K562 (cell line): ENCODE measurements around the gene HNRNPA2B1. TPM values are rescaled to one million over a fixed set of nuclear protein-coding genes. Genes with fewer than 3 reads are reported as not detected.
A peak's percentile ranks its signal among the peaks of the same experiment; 100 is the strongest.

Experiments
- ATAC-seq: fragments of 200-7000 bp; cut with Tn5 transposase; 3 replicates; pipeline ENCODE4 v1.9.1; 2020; ENCODE audit warnings: moderate library complexity
- BruUV-seq: library from RNA; stranded (reverse); fragments of 400-500 nt; replicated peaks from 2 replicates; lab custom pipeline; 2021; lab: Mats Ljungman, UMichigan
- CTCF ChIA-PET: fragments of 300-600 bp; formaldehyde crosslinking; extraction: SDS; loops from one replicate; lab custom pipeline; 2021; ENCODE audit warnings: low intra/inter-chr PET ratio; lab: Yijun Ruan, JAX
- POLR2A ChIA-PET: fragments of 300-600, 350-650 bp; sonication (Branson Sonifier 250); formaldehyde crosslinking; extraction: SDS; loops from one replicate; lab custom pipeline; 2021; ENCODE audit warnings: antibody characterized with exemption, inconsistent platforms; lab: Yijun Ruan, JAX
- DNase-seq, 4 experiments: peaks; one replicate each; pipeline versions ENCODE4 v3.0.0 to v3.0.0-alpha.2; 2011 to 2018; ENCODE audit warnings: low spot score in 3 of 4, mixed read lengths in 3 of 4; ENCODE audit errors: extremely low read depth in 1 of 4
- FAIRE-seq: peaks from 2 replicates; lab custom pipeline; 2011; peaks lifted over from hg19 to GRCh38; lab: Jason Lieb, UNC
- H2AFZ ChIP-seq: 2 replicates; pipeline ENCODE4 v1.6.0; 2011; ENCODE audit warnings: low read depth, low read length, control low read depth, inconsistent platforms
- H3K27ac ChIP-seq: fragments of 200-600 bp; 3 replicates; pipeline ENCODE4 v1.8.0; 2011; ENCODE audit warnings: low read depth, mild to moderate bottlenecking, control low read depth, inconsistent platforms, low read length, moderate library complexity, mixed read lengths; ENCODE audit errors: extremely low read depth
- H3K27me3 ChIP-seq, 2 experiments: fragments of 300-600 bp in 1 of 2; 2 replicates in 1 of 2; 3 replicates in 1 of 2; pipeline versions ENCODE4 v1.6.0 to v1.8.0; 2011; ENCODE audit warnings: inconsistent platforms in 2 of 2, low read length in 2 of 2, mild to moderate bottlenecking in 1 of 2, mixed read lengths in 1 of 2, moderate library complexity in 1 of 2; ENCODE audit not compliant: control insufficient read depth in 2 of 2, insufficient read depth in 2 of 2
- H3K36me3 ChIP-seq: fragments of 300-600 bp; 3 replicates; pipeline ENCODE4 v1.8.0; 2011; ENCODE audit warnings: mild to moderate bottlenecking, low read length, inconsistent platforms; ENCODE audit not compliant: control insufficient read depth, insufficient read depth
- H3K4me1 ChIP-seq, 2 experiments: fragments of 200-600 bp in 1 of 2; replicated peaks in 1 of 2; 2 replicates in 1 of 2; 3 replicates in 1 of 2; pipeline versions ENCODE4 v1.5.1 to v1.8.0; 2011; ENCODE audit warnings: inconsistent platforms in 2 of 2, low read length in 2 of 2, mild to moderate bottlenecking in 1 of 2, mixed read lengths in 1 of 2, moderate library complexity in 1 of 2; ENCODE audit not compliant: control insufficient read depth in 2 of 2, insufficient read depth in 2 of 2
- H3K4me2 ChIP-seq: 2 replicates; pipeline ENCODE4 v1.6.1; 2011; ENCODE audit warnings: low read length, control low read depth, inconsistent platforms, mixed read lengths; ENCODE audit not compliant: insufficient read depth
- H3K4me3 ChIP-seq: fragments of 200-600 bp; sonication (generic), shearing (Covaris generic); 2 replicates; pipeline ENCODE4 v1.5.1; 2016; ENCODE audit warnings: control low read depth, inconsistent platforms
- H3K79me2 ChIP-seq: fragments of 200-600 bp; 3 replicates; pipeline ENCODE4 v1.8.0; 2011; ENCODE audit warnings: low read length, inconsistent platforms; ENCODE audit not compliant: control insufficient read depth, insufficient read depth
- H3K9ac ChIP-seq, 2 experiments: 2 replicates each; pipeline versions ENCODE4 v1.6.0 to v1.6.1; 2011; ENCODE audit warnings: low read depth in 2 of 2, low read length in 2 of 2, control low read depth in 1 of 2, inconsistent platforms in 1 of 2, mild to moderate bottlenecking in 1 of 2, mixed read lengths in 1 of 2; ENCODE audit not compliant: insufficient read depth in 1 of 2
- H3K9me1 ChIP-seq: one replicate; pipeline ENCODE4 v1.6.0; 2011; ENCODE audit warnings: inconsistent platforms, mild to moderate bottlenecking, low read length, moderate library complexity; ENCODE audit not compliant: control insufficient read depth, insufficient read depth
- H3K9me3 ChIP-seq: replicated peaks from 2 replicates; pipeline ENCODE4 v1.5.1; 2011; ENCODE audit warnings: low read depth, low read length, inconsistent platforms; ENCODE audit not compliant: control insufficient read depth, insufficient read depth
- H4K20me1 ChIP-seq: replicated peaks from 2 replicates; pipeline ENCODE4 v1.6.1; 2011; ENCODE audit warnings: low read length, inconsistent platforms, mixed read lengths; ENCODE audit not compliant: control insufficient read depth, insufficient read depth
- CAMTA2 ChIP-seq: fragments of 250-450 bp; sonication (Bioruptor Pico); conservative IDR thresholded peaks from 2 replicates; pipeline ENCODE4 v1.5.1; 2022
- CCNT2 ChIP-seq: IDR thresholded peaks from 2 replicates; pipeline ENCODE4 v1.6.1; 2011; ENCODE audit warnings: borderline replicate concordance, low read depth, mild to moderate bottlenecking, moderate library complexity, mixed read lengths, low read length; ENCODE audit not compliant: insufficient read length; ENCODE audit errors: extremely low read depth
- CHCHD3 ChIP-seq: fragments of 250-450 bp; sonication (Bioruptor Pico); IDR thresholded peaks from 2 replicates; pipeline ENCODE4 v2.1.2; 2022; ENCODE audit warnings: mild to moderate bottlenecking
- KDM1A ChIP-seq, 2 experiments: fragments of 450-650 bp; IDR thresholded peaks; 2 replicates each; pipeline ENCODE4 v1.6.1; 2016; ENCODE audit warnings: mild to moderate bottlenecking in 2 of 2
- POLR3A ChIP-seq: IDR thresholded peaks from 2 replicates; pipeline ENCODE4 v1.6.1; 2011; ENCODE audit warnings: borderline replicate concordance, mild to moderate bottlenecking, moderate library complexity; ENCODE audit not compliant: insufficient read length, insufficient read depth; ENCODE audit errors: extremely low read depth
- ZNF3 ChIP-seq: fragments of 250-450 bp; sonication (Bioruptor Pico); IDR thresholded peaks from 2 replicates; pipeline ENCODE4 v1.5.0; 2021; ENCODE audit warnings: mild to moderate bottlenecking, moderate library complexity
- WGBS: fragments of 100-300 bp; shearing (Covaris generic); methylation state at CpG from one replicate; pipeline ENCODE4 v1.1.6; 2016; ENCODE audit warnings: low coverage, mixed read lengths; ENCODE audit not compliant: insufficient coverage; ENCODE audit errors: missing lambda C conversion rate; 5-methylcytosine and 5-hydroxymethylcytosine counted together
- in situ Hi-C: fragments of 300-500 bp; cut with MboI; formaldehyde crosslinking; loops from 4 replicates; pipeline ENCODE4 v1.15.0; 2018; ENCODE audit warnings: inconsistent platforms, mixed read lengths
- intact Hi-C: fragments of 100-400 bp; cut with micrococcal nuclease; formaldehyde crosslinking; loops from 2 replicates; pipeline ENCODE4 v1.14.2; 2022
- polyA plus RNA-seq, 8 experiments: library from polyadenylated mRNA; depleted of rRNA in 4 of 8; stranded (reverse) in 5 of 8; unstranded in 3 of 8; fragments of >200 nt; fragmentation: Nextera tagmentation in 2 of 8; fragmentation: Illumina TruSeq in 1 of 8; extraction: Ambion mirVana in 2 of 8; extraction: Trizol in 1 of 8; gene quantifications; 2 replicates each; pipeline versions ENCODE4 v1.2.1 to v1.2.3, GENCODE V29; 2011 to 2014; ENCODE audit warnings: inconsistent platforms in 1 of 8, missing spikeins in 1 of 8
- total RNA-seq, 7 experiments: library from RNA; depleted of rRNA in 6 of 7; stranded (reverse); fragments of >200 nt in 6 of 7; fragmentation: Illumina TruSeq in 2 of 7; extraction: Trizol in 2 of 7; gene quantifications; 2 replicates each; pipeline versions ENCODE4 v1.2.1 to v1.2.3, GENCODE V29; 2011 to 2021; ENCODE audit warnings: low replicate concordance in 1 of 7
- TF ChIP-seq, protein P1 (sequence below): fragments of 450-650 bp; formaldehyde crosslinking; conservative IDR thresholded peaks from 2 replicates; pipeline ENCODE4 v1.4.0; 2022; ENCODE audit warnings: mild to moderate bottlenecking, missing genetic modification characterization
- TF ChIP-seq, protein P2 (sequence below), 2 experiments: fragments of 450-650 bp in 1 of 2; IDR thresholded peaks; 2 replicates each; pipeline ENCODE4 v1.6.1; 2011 to 2017; ENCODE audit warnings: low read depth in 2 of 2, antibody characterized with exemption in 1 of 2, borderline replicate concordance in 1 of 2, low read length in 1 of 2, mild to moderate bottlenecking in 1 of 2, mixed read lengths in 1 of 2; ENCODE audit not compliant: control insufficient read depth in 1 of 2
- TF ChIP-seq, protein P3 (sequence below): fragments of 450-650 bp; IDR thresholded peaks from one replicate; pipeline ENCODE4 v1.6.1; 2018; ENCODE audit warnings: mild to moderate bottlenecking, moderate library complexity; ENCODE audit not compliant: partially characterized antibody
- TF ChIP-seq, protein P4 (sequence below): fragments of 450-650 bp; formaldehyde crosslinking; IDR thresholded peaks from 2 replicates; pipeline ENCODE4 v1.4.0; 2020; ENCODE audit warnings: mild to moderate bottlenecking, mixed read lengths
- TF ChIP-seq, protein P5 (sequence below): fragments of 450-650 bp; formaldehyde crosslinking; IDR thresholded peaks from 2 replicates; pipeline ENCODE4 v1.4.0; 2022; ENCODE audit warnings: missing genetic modification characterization

Gene HNRNPA2B1
- total and polyA plus RNA-seq, 9 of the 15 experiments (the other 6 are each of a cell fraction or from before 2014, with no cell fraction given), result 630 to 1,989 (median 865) TPM

DNA sequence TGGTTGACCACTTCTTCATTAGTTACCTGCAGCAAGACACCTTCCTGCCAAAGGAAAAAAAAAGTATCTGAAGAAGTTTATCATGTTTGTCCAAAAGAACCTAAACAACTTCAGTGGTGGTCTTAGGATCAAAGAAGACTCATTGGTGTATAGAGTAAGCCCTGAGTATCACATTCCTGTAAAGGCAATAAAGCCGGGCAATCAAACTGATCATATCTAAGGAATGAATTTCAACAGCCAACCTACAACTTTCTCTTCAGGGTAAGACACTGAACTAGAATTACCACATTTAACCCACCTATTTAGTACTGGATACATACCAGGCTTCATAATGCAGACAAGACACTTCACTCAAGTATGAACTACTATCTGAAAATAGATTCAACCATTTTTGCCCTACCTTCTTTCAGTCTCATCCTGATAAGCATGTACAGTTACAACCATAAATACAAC, 10.1 kb downstream of the HNRNPA2B1 start:
- Histone ChIP-seq H3K36me3 (peaks cover 81% of the 10 kb centered on the region), H3K4me2 (no peak overlapping the region), H3K27me3 (no peaks in the 10 kb centered on the region), H3K9me1 (no peaks in the 10 kb centered on the region), H2AFZ (no peak overlapping the region), H3K9ac (no peak overlapping the region), H3K27ac (peak overlapping the region; percentile 2; the same call in 1 of the 3 replicates), H3K4me1 (peaks cover 3 to 23% of the 10 kb centered on the region in 2 experiments; a peak in 3 of 5 replicates), H3K9me3 (no peaks in the 10 kb centered on the region), H3K4me3 (no peak overlapping the region), H4K20me1 (peaks cover 32% of the 10 kb centered on the region), H3K79me2 (peaks cover 44% of the 10 kb centered on the region)
- ChIA-PET POLR2A (interaction anchor here (0.6 to 4.0 kb wide), 5 partner anchors 10 to 101 kb away, joined by 3 to 24 read pairs (median 8); partner anchors contain the start of genes CBX3 and HNRNPA2B1), CTCF (no interaction called here)
- no peak for FAIRE-seq
- 77% methylated on average over 1 of the region's 1 CpG for WGBS
- in situ Hi-C loops, result no loop called here
- intact Hi-C loops, result no loop called here
- BruUV-seq, result no TSS peak
- DNase-seq, result no peak
- ATAC-seq, result no peak
- TF ChIP-seq, protein P1, sequence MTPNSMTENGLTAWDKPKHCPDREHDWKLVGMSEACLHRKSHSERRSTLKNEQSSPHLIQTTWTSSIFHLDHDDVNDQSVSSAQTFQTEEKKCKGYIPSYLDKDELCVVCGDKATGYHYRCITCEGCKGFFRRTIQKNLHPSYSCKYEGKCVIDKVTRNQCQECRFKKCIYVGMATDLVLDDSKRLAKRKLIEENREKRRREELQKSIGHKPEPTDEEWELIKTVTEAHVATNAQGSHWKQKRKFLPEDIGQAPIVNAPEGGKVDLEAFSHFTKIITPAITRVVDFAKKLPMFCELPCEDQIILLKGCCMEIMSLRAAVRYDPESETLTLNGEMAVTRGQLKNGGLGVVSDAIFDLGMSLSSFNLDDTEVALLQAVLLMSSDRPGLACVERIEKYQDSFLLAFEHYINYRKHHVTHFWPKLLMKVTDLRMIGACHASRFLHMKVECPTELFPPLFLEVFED (CRISPR knock-in tag), result 0 out of 2 replicates have a peak, but pooled peaks have one; percentile 51
- TF ChIP-seq CAMTA2 (CRISPR knock-in tag), result 0 out of 2 replicates have a peak, but pooled peaks have one; percentile 15
- TF ChIP-seq, protein P2, sequence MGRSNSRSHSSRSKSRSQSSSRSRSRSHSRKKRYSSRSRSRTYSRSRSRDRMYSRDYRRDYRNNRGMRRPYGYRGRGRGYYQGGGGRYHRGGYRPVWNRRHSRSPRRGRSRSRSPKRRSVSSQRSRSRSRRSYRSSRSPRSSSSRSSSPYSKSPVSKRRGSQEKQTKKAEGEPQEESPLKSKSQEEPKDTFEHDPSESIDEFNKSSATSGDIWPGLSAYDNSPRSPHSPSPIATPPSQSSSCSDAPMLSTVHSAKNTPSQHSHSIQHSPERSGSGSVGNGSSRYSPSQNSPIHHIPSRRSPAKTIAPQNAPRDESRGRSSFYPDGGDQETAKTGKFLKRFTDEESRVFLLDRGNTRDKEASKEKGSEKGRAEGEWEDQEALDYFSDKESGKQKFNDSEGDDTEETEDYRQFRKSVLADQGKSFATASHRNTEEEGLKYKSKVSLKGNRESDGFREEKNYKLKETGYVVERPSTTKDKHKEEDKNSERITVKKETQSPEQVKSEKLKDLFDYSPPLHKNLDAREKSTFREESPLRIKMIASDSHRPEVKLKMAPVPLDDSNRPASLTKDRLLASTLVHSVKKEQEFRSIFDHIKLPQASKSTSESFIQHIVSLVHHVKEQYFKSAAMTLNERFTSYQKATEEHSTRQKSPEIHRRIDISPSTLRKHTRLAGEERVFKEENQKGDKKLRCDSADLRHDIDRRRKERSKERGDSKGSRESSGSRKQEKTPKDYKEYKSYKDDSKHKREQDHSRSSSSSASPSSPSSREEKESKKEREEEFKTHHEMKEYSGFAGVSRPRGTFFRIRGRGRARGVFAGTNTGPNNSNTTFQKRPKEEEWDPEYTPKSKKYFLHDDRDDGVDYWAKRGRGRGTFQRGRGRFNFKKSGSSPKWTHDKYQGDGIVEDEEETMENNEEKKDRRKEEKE (IDR thresholded peaks at IDR 0.05; ENCODE audit: borderline replicate concordance in 1 of 2, control insufficient read depth in 1 of 2, low read depth in 2 of 2, low read length in 1 of 2), result peak; percentile 28 to 61; a peak in 1 of 4 replicates
- TF ChIP-seq KDM1A (IDR thresholded peaks at IDR 0.05), result no peak
- peak; percentile 25 for TF ChIP-seq CHCHD3 (CRISPR knock-in tag)
- TF ChIP-seq, protein P3, sequence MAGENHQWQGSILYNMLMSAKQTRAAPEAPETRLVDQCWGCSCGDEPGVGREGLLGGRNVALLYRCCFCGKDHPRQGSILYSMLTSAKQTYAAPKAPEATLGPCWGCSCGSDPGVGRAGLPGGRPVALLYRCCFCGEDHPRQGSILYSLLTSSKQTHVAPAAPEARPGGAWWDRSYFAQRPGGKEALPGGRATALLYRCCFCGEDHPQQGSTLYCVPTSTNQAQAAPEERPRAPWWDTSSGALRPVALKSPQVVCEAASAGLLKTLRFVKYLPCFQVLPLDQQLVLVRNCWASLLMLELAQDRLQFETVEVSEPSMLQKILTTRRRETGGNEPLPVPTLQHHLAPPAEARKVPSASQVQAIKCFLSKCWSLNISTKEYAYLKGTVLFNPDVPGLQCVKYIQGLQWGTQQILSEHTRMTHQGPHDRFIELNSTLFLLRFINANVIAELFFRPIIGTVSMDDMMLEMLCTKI, result no peak
- TF ChIP-seq, protein P4, sequence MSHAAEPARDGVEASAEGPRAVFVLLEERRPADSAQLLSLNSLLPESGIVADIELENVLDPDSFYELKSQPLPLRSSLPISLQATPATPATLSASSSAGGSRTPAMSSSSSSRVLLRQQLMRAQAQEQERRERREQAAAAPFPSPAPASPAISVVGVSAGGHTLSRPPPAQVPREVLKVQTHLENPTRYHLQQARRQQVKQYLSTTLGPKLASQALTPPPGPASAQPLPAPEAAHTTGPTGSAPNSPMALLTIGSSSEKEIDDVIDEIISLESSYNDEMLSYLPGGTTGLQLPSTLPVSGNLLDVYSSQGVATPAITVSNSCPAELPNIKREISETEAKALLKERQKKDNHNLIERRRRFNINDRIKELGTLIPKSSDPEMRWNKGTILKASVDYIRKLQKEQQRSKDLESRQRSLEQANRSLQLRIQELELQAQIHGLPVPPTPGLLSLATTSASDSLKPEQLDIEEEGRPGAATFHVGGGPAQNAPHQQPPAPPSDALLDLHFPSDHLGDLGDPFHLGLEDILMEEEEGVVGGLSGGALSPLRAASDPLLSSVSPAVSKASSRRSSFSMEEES (CRISPR knock-in tag), result no peak
- TF ChIP-seq CCNT2, result no peak
- TF ChIP-seq, protein P5, sequence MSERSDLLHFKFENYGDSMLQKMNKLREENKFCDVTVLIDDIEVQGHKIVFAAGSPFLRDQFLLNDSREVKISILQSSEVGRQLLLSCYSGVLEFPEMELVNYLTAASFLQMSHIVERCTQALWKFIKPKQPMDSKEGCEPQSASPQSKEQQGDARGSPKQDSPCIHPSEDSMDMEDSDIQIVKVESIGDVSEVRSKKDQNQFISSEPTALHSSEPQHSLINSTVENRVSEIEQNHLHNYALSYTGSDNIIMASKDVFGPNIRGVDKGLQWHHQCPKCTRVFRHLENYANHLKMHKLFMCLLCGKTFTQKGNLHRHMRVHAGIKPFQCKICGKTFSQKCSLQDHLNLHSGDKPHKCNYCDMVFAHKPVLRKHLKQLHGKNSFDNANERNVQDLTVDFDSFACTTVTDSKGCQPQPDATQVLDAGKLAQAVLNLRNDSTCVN (CRISPR knock-in tag), result no peak; the same call in 1 of the 2 replicates
- TF ChIP-seq ZNF3, result 0 out of 2 replicates have a peak, but pooled peaks have one; percentile 24
- no peak for TF ChIP-seq POLR3A
